WTC11 (cell line): ENCODE measurements around the gene PLA2G4A.

Experiments used
- ATF2 ChIP-seq: sonication (generic); formaldehyde crosslinking; IDR thresholded peaks from 2 replicates; pipeline ENCODE4 v1.8.1; 2022; ENCODE audit warnings: low read depth, missing genetic modification reagents, borderline replicate concordance
- ATF6 ChIP-seq: sonication (generic); formaldehyde crosslinking; IDR thresholded peaks from 2 replicates; pipeline ENCODE4 v1.8.1; 2023; ENCODE audit warnings: mild to moderate bottlenecking, missing genetic modification reagents
- CTCF ChIP-seq: fragments of 200-600 bp; IDR thresholded peaks from 2 replicates; pipeline ENCODE4 v1.8.0; 2022; ENCODE audit warnings: antibody characterized with exemption
- ESRRA ChIP-seq: sonication (generic); formaldehyde crosslinking; IDR thresholded peaks from 2 replicates; pipeline ENCODE4 v1.8.1; 2022; ENCODE audit warnings: mild to moderate bottlenecking, missing genetic modification reagents, borderline replicate concordance
- MAX ChIP-seq: sonication (generic); formaldehyde crosslinking; IDR thresholded peaks from 2 replicates; pipeline ENCODE4 v1.8.0; 2022; ENCODE audit warnings: mild to moderate bottlenecking, missing genetic modification reagents
- MXD4 ChIP-seq: fragments of 250-450 bp; sonication (Bioruptor Pico); IDR thresholded peaks from 2 replicates; pipeline ENCODE4 v1.8.0; 2021; ENCODE audit warnings: mild to moderate bottlenecking, moderate library complexity, borderline replicate concordance
- SP1 ChIP-seq: sonication (generic); formaldehyde crosslinking; conservative IDR thresholded peaks from 2 replicates; pipeline ENCODE4 v1.8.1; 2022; ENCODE audit warnings: missing genetic modification reagents
- USF2 ChIP-seq: sonication (generic); formaldehyde crosslinking; IDR thresholded peaks from 2 replicates; pipeline ENCODE4 v1.8.1; 2023; ENCODE audit warnings: mild to moderate bottlenecking, missing genetic modification reagents, moderate library complexity

GRCh38 chr1:186842547-186842946 lies 13.8 kb downstream of the PLA2G4A start:
- no peak for TF ChIP-seq ESRRA (CRISPR knock-in tag)
- no peak for TF ChIP-seq CTCF
- no peak for TF ChIP-seq USF2 (CRISPR knock-in tag)
- no peak for TF ChIP-seq ATF6 (CRISPR knock-in tag)
- TF ChIP-seq SP1 (CRISPR knock-in tag) = no peak
- TF ChIP-seq ATF2 = no peak
- no peak for TF ChIP-seq MXD4 (CRISPR knock-in tag)
- no peak for TF ChIP-seq MAX (CRISPR knock-in tag)
